ENCODE data around the gene ENDOV. TPM values are rescaled to one million over a fixed set of nuclear protein-coding genes. Genes with fewer than 3 reads are reported as not detected.

The ENDOV gene
- total and polyA plus RNA-seq, 2 donors (not counting 3 experiments of a cell fraction or from before 2014, with no cell fraction given): 20.4 to 25.9 TPM

DNA sequence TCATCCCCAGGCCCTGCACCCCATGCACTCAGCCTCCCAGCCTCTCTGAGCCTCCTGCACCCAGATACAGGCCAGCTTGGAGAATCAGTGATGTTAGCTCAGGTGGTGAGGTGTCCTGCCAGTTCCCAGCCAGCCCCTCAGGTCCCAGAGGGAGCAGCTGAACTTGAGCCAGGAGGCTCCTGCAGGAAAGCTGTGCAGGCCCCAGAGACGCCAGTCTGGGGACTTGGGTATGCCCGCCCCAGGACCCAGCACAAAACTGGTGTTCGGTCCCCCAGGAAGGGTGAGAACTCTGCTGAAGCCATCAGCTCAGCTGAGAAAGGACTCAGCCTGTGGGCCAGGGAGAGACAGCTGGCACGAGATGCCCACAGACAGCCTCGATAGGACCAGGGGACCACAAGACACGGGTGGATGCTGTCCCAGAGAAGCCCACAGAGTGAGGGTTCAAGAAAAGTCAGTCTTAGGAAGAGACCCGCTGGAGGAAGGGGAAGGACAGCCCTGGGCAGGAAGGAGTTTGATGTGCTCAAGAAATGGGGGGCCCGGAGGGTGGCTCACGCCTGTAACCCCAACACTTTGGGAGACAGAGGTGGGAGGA lies 11.0 kb downstream of the ENDOV start:
- H3K79me2 ChIP-seq (ENCODE audit: control insufficient read depth, insufficient read depth, low read length): no peaks in the 10 kb centered on the region
- H2AFZ ChIP-seq (ENCODE audit: low read depth, low read length): no peak overlapping the region
- no TSS peak for BruUV-seq (replicated peaks)
- dilution Hi-C loops (cut with MboI; ENCODE audit: extremely low pct_ligation_motif_present, low sequenced_read_pairs): no loop called here
- H4K20me1 ChIP-seq (replicated peaks; ENCODE audit: control insufficient read depth, extremely low read depth, insufficient read depth, low read length): no peaks in the 10 kb centered on the region
- no peak overlapping the region for H3K27ac ChIP-seq (ENCODE audit: insufficient read depth, low read depth, low read length)
- H3K4me1 ChIP-seq (ENCODE audit: control insufficient read depth, extremely low read depth, insufficient read depth, low read length): no peaks in the 10 kb centered on the region
- no peaks in the 10 kb centered on the region for H3K9me3 ChIP-seq (replicated peaks; ENCODE audit: control insufficient read depth, insufficient read depth, low read length)
- no peak overlapping the region for H3K9ac ChIP-seq (replicated peaks; ENCODE audit: extremely low read depth, insufficient read depth, low read length)
- H3K4me2 ChIP-seq (ENCODE audit: insufficient read depth, low read length): no peak overlapping the region
- TF ChIP-seq POLR2AphosphoS5 (IDR thresholded peaks at IDR 0.05; ENCODE audit: insufficient read depth, low read depth, low read length) (no peak), FOS (IDR thresholded peaks at IDR 0.05; ENCODE audit: borderline replicate concordance, insufficient read depth, low read length) (no peak), EZH2 (IDR thresholded peaks at IDR 0.05; ENCODE audit: borderline replicate concordance, low read depth, low read length, severe bottlenecking) (no peak)
- TF ChIP-seq, protein P1, sequence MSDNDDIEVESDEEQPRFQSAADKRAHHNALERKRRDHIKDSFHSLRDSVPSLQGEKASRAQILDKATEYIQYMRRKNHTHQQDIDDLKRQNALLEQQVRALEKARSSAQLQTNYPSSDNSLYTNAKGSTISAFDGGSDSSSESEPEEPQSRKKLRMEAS (IDR thresholded peaks at IDR 0.05; ENCODE audit: insufficient read depth, insufficient read length): no peak
- H3K4me3 ChIP-seq (replicated peaks in 1 of 3; ENCODE audit: insufficient read depth in 1 of 3, low read depth in 1 of 3, low read length in 3 of 3): no peak overlapping the region
- intact Hi-C loops (cut with micrococcal nuclease): loop anchor here (10.0 kb wide), 1 partner anchor 339 kb away; no protein-coding TSS in a partner anchor
- CTCF ChIA-PET: interaction anchor here (2.0 to 5.3 kb wide), 6 partner anchors 150 to 563 kb away, joined by 10 to 66 read pairs (median 47); no protein-coding TSS in a partner anchor
- POLR2A ChIA-PET: no interaction called here
- no peaks in the 10 kb centered on the region for H3K27me3 ChIP-seq (ENCODE audit: control insufficient read depth in 2 of 2, insufficient read depth in 2 of 2, low read length in 2 of 2)
- H3K36me3 ChIP-seq (ENCODE audit: control insufficient read depth in 2 of 2, extremely low read depth in 1 of 2, insufficient read depth in 2 of 2, low read length in 2 of 2): no peaks in the 10 kb centered on the region
- FAIRE-seq (no peak), DNase-seq (ENCODE audit: low read depth, low spot score) (no peak)
- H3K9me1 ChIP-seq (replicated peaks; ENCODE audit: control insufficient read depth, extremely low read depth, insufficient read depth, low read length): no peaks in the 10 kb centered on the region

DNA sequence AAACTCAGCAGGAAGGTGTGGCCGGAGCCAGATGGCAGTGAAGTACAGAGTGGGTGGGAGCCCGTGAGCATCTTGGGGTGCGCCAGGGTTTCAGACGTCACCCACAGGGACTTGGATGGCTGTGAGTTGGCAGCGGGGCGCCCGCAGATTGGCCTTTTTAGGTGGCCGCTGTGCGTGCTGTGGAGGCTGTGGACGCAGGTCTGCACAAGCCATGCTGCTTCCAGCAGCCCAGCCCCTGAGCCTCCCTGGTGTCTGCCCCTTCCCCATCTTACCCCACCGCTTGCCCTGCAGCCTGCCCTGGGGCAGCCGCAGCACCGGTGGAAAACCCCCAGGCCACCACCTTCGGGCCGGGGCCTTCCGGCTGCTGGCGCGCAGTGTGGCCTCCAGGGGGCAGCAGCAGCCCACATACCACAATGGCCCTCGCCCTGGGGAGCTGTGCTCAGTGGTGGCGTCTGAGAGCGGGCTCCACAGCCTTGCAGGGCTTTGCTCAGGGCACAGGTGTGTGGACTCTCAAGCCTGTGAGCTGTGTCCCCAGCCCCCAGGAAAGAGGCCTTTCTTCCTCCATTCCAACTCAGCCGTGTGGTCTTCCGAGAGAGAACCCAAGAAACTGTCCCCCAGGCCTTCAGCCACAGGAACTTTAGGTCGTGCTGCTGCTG lies 11.8 kb downstream of the ENDOV start:
- H3K9me3 ChIP-seq (replicated peaks; ENCODE audit: control insufficient read depth, insufficient read depth, low read length): no peaks in the 10 kb centered on the region
- no peaks in the 10 kb centered on the region for H3K79me2 ChIP-seq (ENCODE audit: control insufficient read depth, insufficient read depth, low read length)
- H3K27ac ChIP-seq (ENCODE audit: insufficient read depth, low read depth, low read length): no peak overlapping the region
- TF ChIP-seq, protein P1 (IDR thresholded peaks at IDR 0.05; ENCODE audit: insufficient read depth, insufficient read length): no peak
- TF ChIP-seq, protein P2, sequence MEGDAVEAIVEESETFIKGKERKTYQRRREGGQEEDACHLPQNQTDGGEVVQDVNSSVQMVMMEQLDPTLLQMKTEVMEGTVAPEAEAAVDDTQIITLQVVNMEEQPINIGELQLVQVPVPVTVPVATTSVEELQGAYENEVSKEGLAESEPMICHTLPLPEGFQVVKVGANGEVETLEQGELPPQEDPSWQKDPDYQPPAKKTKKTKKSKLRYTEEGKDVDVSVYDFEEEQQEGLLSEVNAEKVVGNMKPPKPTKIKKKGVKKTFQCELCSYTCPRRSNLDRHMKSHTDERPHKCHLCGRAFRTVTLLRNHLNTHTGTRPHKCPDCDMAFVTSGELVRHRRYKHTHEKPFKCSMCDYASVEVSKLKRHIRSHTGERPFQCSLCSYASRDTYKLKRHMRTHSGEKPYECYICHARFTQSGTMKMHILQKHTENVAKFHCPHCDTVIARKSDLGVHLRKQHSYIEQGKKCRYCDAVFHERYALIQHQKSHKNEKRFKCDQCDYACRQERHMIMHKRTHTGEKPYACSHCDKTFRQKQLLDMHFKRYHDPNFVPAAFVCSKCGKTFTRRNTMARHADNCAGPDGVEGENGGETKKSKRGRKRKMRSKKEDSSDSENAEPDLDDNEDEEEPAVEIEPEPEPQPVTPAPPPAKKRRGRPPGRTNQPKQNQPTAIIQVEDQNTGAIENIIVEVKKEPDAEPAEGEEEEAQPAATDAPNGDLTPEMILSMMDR (IDR thresholded peaks at IDR 0.05; ENCODE audit: extremely low read depth in 1 of 2, insufficient read depth in 1 of 2, low read depth in 1 of 2, low read length in 2 of 2): peak; percentile 98
- H3K27me3 ChIP-seq (ENCODE audit: control insufficient read depth in 2 of 2, insufficient read depth in 2 of 2, low read length in 2 of 2): no peaks in the 10 kb centered on the region
- intact Hi-C loops (cut with micrococcal nuclease) (loop anchor here (1.0 to 10.0 kb wide), 6 partner anchors 149 to 555 kb away; no protein-coding TSS in a partner anchor), dilution Hi-C loops (cut with MboI; ENCODE audit: extremely low pct_ligation_motif_present, low sequenced_read_pairs) (no loop called here)
- DNase-seq (ENCODE audit: low read depth, low spot score): peak; percentile 54
- H4K20me1 ChIP-seq (replicated peaks; ENCODE audit: control insufficient read depth, extremely low read depth, insufficient read depth, low read length): no peaks in the 10 kb centered on the region
- H3K9me1 ChIP-seq (replicated peaks; ENCODE audit: control insufficient read depth, extremely low read depth, insufficient read depth, low read length): no peaks in the 10 kb centered on the region
- CTCF ChIA-PET: interaction anchor here (0.6 to 5.3 kb wide), 50 partner anchors 9 to 671 kb away, joined by 3 to 66 read pairs (median 5); partner anchors contain the start of genes CHMP6, ENDOV and NPTX1
- H3K4me2 ChIP-seq (ENCODE audit: insufficient read depth, low read length): no peak overlapping the region
- FAIRE-seq: peak; percentile 89
- POLR2A ChIA-PET: no interaction called here
- no TSS peak for BruUV-seq (replicated peaks)
- H3K36me3 ChIP-seq (ENCODE audit: control insufficient read depth in 2 of 2, extremely low read depth in 1 of 2, insufficient read depth in 2 of 2, low read length in 2 of 2): no peaks in the 10 kb centered on the region
- H3K9ac ChIP-seq (replicated peaks; ENCODE audit: extremely low read depth, insufficient read depth, low read length): no peak overlapping the region
- H3K4me3 ChIP-seq (replicated peaks in 1 of 3; ENCODE audit: insufficient read depth in 1 of 3, low read depth in 1 of 3, low read length in 3 of 3): no peak overlapping the region
- H3K4me1 ChIP-seq (ENCODE audit: control insufficient read depth, extremely low read depth, insufficient read depth, low read length): no peaks in the 10 kb centered on the region
- no peak overlapping the region for H2AFZ ChIP-seq (ENCODE audit: low read depth, low read length)

Data from endothelial cell of umbilical vein (primary cell).